GM23338 (cell line): ENCODE data around the gene PRR12. TPM values are rescaled to one million over a fixed set of nuclear protein-coding genes. Genes with fewer than 3 reads are reported as not detected.

Source experiments
- ATAC-seq: fragments of 200-7000 bp; cut with Tn5 transposase; 3 replicates; pipeline ENCODE4 v1.9.1; 2020
- DNase-seq: peaks from one replicate; pipeline ENCODE4 v3.0.0-alpha.2; 2015; ENCODE audit warnings: low spot score
- H2AFZ ChIP-seq: fragments of 200-600 bp; sonication (generic); 2 replicates; pipeline ENCODE4 v1.8.0; 2016; ENCODE audit warnings: antibody characterized with exemption, mild to moderate bottlenecking, moderate library complexity
- H3F3A ChIP-seq: fragments of 200-600 bp; sonication (generic); replicated peaks from 2 replicates; pipeline ENCODE4 v1.8.0; 2017; ENCODE audit warnings: antibody characterized with exemption, mixed run types, low read depth
- H3K27ac ChIP-seq: fragments of 200-600 bp; sonication (generic); 2 replicates; pipeline ENCODE4 v1.6.1; 2016; ENCODE audit warnings: low read depth
- H3K27me3 ChIP-seq: fragments of 200-600 bp; sonication (generic); 2 replicates; pipeline ENCODE4 v1.8.0; 2016; ENCODE audit warnings: mild to moderate bottlenecking, mixed run types, moderate library complexity; ENCODE audit not compliant: insufficient read depth
- H3K36me3 ChIP-seq: fragments of 200-600 bp; sonication (generic); 2 replicates; pipeline ENCODE4 v1.8.0; 2016; ENCODE audit warnings: mild to moderate bottlenecking; ENCODE audit not compliant: insufficient read depth
- H3K4me1 ChIP-seq: fragments of 200-600 bp; sonication (generic); 2 replicates; pipeline ENCODE4 v1.8.0; 2016; ENCODE audit warnings: mild to moderate bottlenecking, moderate library complexity; ENCODE audit not compliant: insufficient read depth
- H3K4me2 ChIP-seq: fragments of 200-600 bp; sonication (generic); 2 replicates; pipeline ENCODE4 v1.7.1; 2017; ENCODE audit warnings: mixed run types
- H3K4me3 ChIP-seq: fragments of 200-600 bp; sonication (generic); 2 replicates; pipeline ENCODE4 v1.6.1; 2016; ENCODE audit warnings: mixed run types
- H3K79me2 ChIP-seq: fragments of 200-600 bp; sonication (generic); replicated peaks from 2 replicates; pipeline ENCODE4 v1.8.0; 2017; ENCODE audit warnings: mild to moderate bottlenecking; ENCODE audit not compliant: insufficient read depth
- H3K9me2 ChIP-seq: fragments of 200-600 bp; sonication (generic); 2 replicates; pipeline ENCODE4 v1.8.0; 2017; ENCODE audit not compliant: insufficient read depth
- H4K20me1 ChIP-seq: fragments of 200-600 bp; sonication (generic); replicated peaks from 2 replicates; pipeline ENCODE4 v1.8.0; 2017; ENCODE audit warnings: mild to moderate bottlenecking; ENCODE audit not compliant: insufficient read depth
- H3K27ac Mint-ChIP-seq: 2 replicates; pipeline ENCODE4 v1.8.0; 2020; ENCODE audit warnings: inconsistent platforms, mild to moderate bottlenecking, moderate library complexity, mixed read lengths
- H3K27me3 Mint-ChIP-seq: 3 replicates; pipeline ENCODE4 v1.8.0; 2022; ENCODE audit warnings: low read depth, mild to moderate bottlenecking, moderate library complexity, mixed read lengths, inconsistent platforms; ENCODE audit not compliant: insufficient read depth, poor library complexity
- H3K36me3 Mint-ChIP-seq: 3 replicates; pipeline ENCODE4 v1.8.0; 2021; ENCODE audit warnings: low read depth, mild to moderate bottlenecking, inconsistent platforms, moderate library complexity, mixed read lengths
- H3K4me1 Mint-ChIP-seq: 3 replicates; pipeline ENCODE4 v1.8.0; 2020; ENCODE audit warnings: mild to moderate bottlenecking, inconsistent platforms, mixed read lengths
- H3K4me3 Mint-ChIP-seq: 3 replicates; pipeline ENCODE4 v1.8.0; 2021; ENCODE audit warnings: moderate library complexity, mild to moderate bottlenecking, inconsistent platforms, mixed read lengths
- H3K9me3 Mint-ChIP-seq: 3 replicates; pipeline ENCODE4 v1.8.0; 2020; ENCODE audit warnings: moderate library complexity, mild to moderate bottlenecking, inconsistent platforms, mixed read lengths
- CREB1 ChIP-seq: fragments of 250-450 bp; sonication (Bioruptor Pico); IDR thresholded peaks from 2 replicates; pipeline ENCODE4 v1.5.0; 2020; ENCODE audit warnings: low read depth, mild to moderate bottlenecking, moderate library complexity
- EZH2 ChIP-seq: fragments of 200-600 bp; sonication (generic); IDR thresholded peaks from one replicate; pipeline ENCODE4 v1.8.0; 2017; ENCODE audit warnings: antibody characterized with exemption, mild to moderate bottlenecking, low read depth; ENCODE audit not compliant: unreplicated experiment
- EZH2phosphoT487 ChIP-seq: fragments of 200-600 bp; sonication (generic); IDR thresholded peaks from one replicate; pipeline ENCODE4 v1.8.1; 2018; ENCODE audit warnings: antibody characterized with exemption; ENCODE audit not compliant: unreplicated experiment
- JUNB ChIP-seq: IDR thresholded peaks from one replicate; pipeline ENCODE4 v1.6.1; 2016; ENCODE audit warnings: antibody characterized with exemption; ENCODE audit not compliant: unreplicated experiment
- NANOG ChIP-seq: IDR thresholded peaks from 2 replicates; pipeline ENCODE4 v1.6.1; 2016; ENCODE audit warnings: antibody characterized with exemption, borderline replicate concordance
- POLR2AphosphoS5 ChIP-seq: IDR thresholded peaks from 2 replicates; pipeline ENCODE4 v1.6.1; 2016; ENCODE audit warnings: antibody characterized with exemption, low read depth
- REST ChIP-seq: IDR thresholded peaks from one replicate; pipeline ENCODE4 v1.6.1; 2018; ENCODE audit warnings: antibody characterized with exemption; ENCODE audit not compliant: unreplicated experiment
- ZNF114 ChIP-seq: fragments of 250-450 bp; sonication (Bioruptor Pico); IDR thresholded peaks from 2 replicates; pipeline ENCODE4 v1.5.0; 2020; ENCODE audit warnings: mild to moderate bottlenecking, moderate library complexity
- ZNF331 ChIP-seq: fragments of 250-450 bp; sonication (Bioruptor Pico); IDR thresholded peaks from 2 replicates; pipeline ENCODE4 v1.5.0; 2020; ENCODE audit warnings: low read depth, mild to moderate bottlenecking, moderate library complexity
- polyA plus RNA-seq: library from polyadenylated mRNA; unstranded; fragments of >200 nt; fragmentation: Nextera tagmentation; extraction: Ambion mirVana; gene quantifications from 2 replicates; pipeline ENCODE4 v1.2.1, GENCODE V29; 2016
- total RNA-seq: library from RNA; depleted of rRNA; stranded (reverse); fragments of >200 nt; shearing (Covaris generic); gene quantifications from 2 replicates; pipeline ENCODE4 v1.2.3, GENCODE V29; 2014
- TF ChIP-seq, protein P1 (sequence below), 2 experiments: fragments of 200-600 bp in 1 of 2; sonication (generic) in 1 of 2; conservative IDR thresholded peaks; 2 replicates each; pipeline versions ENCODE4 v1.5.1 to v1.6.1; 2016 to 2017; ENCODE audit warnings: antibody characterized with exemption in 2 of 2, low read depth in 2 of 2, mild to moderate bottlenecking in 2 of 2, moderate library complexity in 1 of 2
- TF ChIP-seq, protein P2 (sequence below): IDR thresholded peaks from 2 replicates; pipeline ENCODE4 v1.6.1; 2016; ENCODE audit warnings: antibody characterized with exemption

Gene PRR12
- total and polyA plus RNA-seq, 2 experiments from 2014 or later = 8.6 to 41.6 TPM

- ATAC-seq (no peak), DNase-seq (peak; percentile 54)
- H3K27me3 ChIP-seq = peaks cover 11% of the 10 kb centered on the region; the same call in 1 of the 2 replicates
- H4K20me1 ChIP-seq = peaks cover 13% of the 10 kb centered on the region
- H3K4me2 ChIP-seq = peak overlapping the region; percentile 83
- Mint-ChIP-seq H3K27me3 (peaks cover 36% of the 10 kb centered on the region), H3K9me3 (no peaks in the 10 kb centered on the region), H3K27ac (peak overlapping the region; percentile 96), H3K4me3 (peak overlapping the region; percentile 97), H3K4me1 (peaks cover 49% of the 10 kb centered on the region), H3K36me3 (peaks cover 23% of the 10 kb centered on the region)
- peaks cover 21% of the 10 kb centered on the region for H3F3A ChIP-seq
- H3K9me2 ChIP-seq = no peaks in the 10 kb centered on the region
- H3K4me3 ChIP-seq = peak overlapping the region; percentile 100
- H3K79me2 ChIP-seq = peaks cover 26% of the 10 kb centered on the region
- peak overlapping the region; percentile 89; the same call in 1 of the 2 replicates for H2AFZ ChIP-seq
- H3K4me1 ChIP-seq = peaks cover 39% of the 10 kb centered on the region
- H3K27ac ChIP-seq = peak overlapping the region; percentile 96
- TF ChIP-seq ZNF114 (CRISPR knock-in tag) (no peak), EZH2phosphoT487 (no peak)
- TF ChIP-seq, protein P1, sequence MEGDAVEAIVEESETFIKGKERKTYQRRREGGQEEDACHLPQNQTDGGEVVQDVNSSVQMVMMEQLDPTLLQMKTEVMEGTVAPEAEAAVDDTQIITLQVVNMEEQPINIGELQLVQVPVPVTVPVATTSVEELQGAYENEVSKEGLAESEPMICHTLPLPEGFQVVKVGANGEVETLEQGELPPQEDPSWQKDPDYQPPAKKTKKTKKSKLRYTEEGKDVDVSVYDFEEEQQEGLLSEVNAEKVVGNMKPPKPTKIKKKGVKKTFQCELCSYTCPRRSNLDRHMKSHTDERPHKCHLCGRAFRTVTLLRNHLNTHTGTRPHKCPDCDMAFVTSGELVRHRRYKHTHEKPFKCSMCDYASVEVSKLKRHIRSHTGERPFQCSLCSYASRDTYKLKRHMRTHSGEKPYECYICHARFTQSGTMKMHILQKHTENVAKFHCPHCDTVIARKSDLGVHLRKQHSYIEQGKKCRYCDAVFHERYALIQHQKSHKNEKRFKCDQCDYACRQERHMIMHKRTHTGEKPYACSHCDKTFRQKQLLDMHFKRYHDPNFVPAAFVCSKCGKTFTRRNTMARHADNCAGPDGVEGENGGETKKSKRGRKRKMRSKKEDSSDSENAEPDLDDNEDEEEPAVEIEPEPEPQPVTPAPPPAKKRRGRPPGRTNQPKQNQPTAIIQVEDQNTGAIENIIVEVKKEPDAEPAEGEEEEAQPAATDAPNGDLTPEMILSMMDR (conservative IDR thresholded peaks at IDR 0.05; ENCODE audit: low read depth in 2 of 2) = 0 out of 4 replicates have a peak, but pooled peaks of 1 of the 2 experiments have one; percentile 8
- TF ChIP-seq, protein P2, sequence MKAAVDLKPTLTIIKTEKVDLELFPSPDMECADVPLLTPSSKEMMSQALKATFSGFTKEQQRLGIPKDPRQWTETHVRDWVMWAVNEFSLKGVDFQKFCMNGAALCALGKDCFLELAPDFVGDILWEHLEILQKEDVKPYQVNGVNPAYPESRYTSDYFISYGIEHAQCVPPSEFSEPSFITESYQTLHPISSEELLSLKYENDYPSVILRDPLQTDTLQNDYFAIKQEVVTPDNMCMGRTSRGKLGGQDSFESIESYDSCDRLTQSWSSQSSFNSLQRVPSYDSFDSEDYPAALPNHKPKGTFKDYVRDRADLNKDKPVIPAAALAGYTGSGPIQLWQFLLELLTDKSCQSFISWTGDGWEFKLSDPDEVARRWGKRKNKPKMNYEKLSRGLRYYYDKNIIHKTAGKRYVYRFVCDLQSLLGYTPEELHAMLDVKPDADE = no peak
- H3K36me3 ChIP-seq = no peaks in the 10 kb centered on the region; the same call in 1 of the 2 replicates
Measured at GRCh38 chr19:49642492-49643035, 51.6 kb downstream of the PRR12 start.

GRCh38 chr19:49643466-49643865 is 52.5 kb downstream of the PRR12 start:
- DNase-seq = no peak
- peaks cover 42% of the 10 kb centered on the region for H3K4me1 Mint-ChIP-seq
- no peaks in the 10 kb centered on the region for H3K9me2 ChIP-seq
- H3K36me3 Mint-ChIP-seq = peaks cover 23% of the 10 kb centered on the region
- H3K27me3 ChIP-seq = peaks cover 11% of the 10 kb centered on the region; the same call in 1 of the 2 replicates
- no peak for ATAC-seq
- H4K20me1 ChIP-seq = peaks cover 13% of the 10 kb centered on the region
- H2AFZ ChIP-seq = no peak overlapping the region
- peak overlapping the region; percentile 100; the same call in 1 of the 2 replicates for H3K4me3 ChIP-seq
- H3K79me2 ChIP-seq = peaks cover 26% of the 10 kb centered on the region
- H3K27ac Mint-ChIP-seq = no peak overlapping the region
- peaks cover 30% of the 10 kb centered on the region for H3K4me1 ChIP-seq
- peak overlapping the region; percentile 97 for H3K4me3 Mint-ChIP-seq
- H3K36me3 ChIP-seq = no peaks in the 10 kb centered on the region; the same call in 1 of the 2 replicates
- peak overlapping the region; percentile 83 for H3K4me2 ChIP-seq
- H3K27ac ChIP-seq = 0 out of 2 replicates have a peak overlapping the region, but pooled peaks have one; percentile 96
- H3K9me3 Mint-ChIP-seq = no peaks in the 10 kb centered on the region
- H3F3A ChIP-seq = peaks cover 21% of the 10 kb centered on the region
- peaks cover 36% of the 10 kb centered on the region for H3K27me3 Mint-ChIP-seq
- TF ChIP-seq EZH2phosphoT487 (no peak), CREB1 (no peak), POLR2AphosphoS5 (no peak), ZNF114 (CRISPR knock-in tag) (no peak), JUNB (no peak), REST (no peak), ZNF331 (CRISPR knock-in tag) (no peak), NANOG (no peak), EZH2 (no peak)
- TF ChIP-seq, protein P2 = no peak
